Activated naive CD4-positive, alpha-beta T cell (primary cell): ENCODE measurements around the gene CTNNB1.
"Not testable (repeated sequence)": the region's sequence is repeated elsewhere in the genome, so short reads cannot be mapped to it uniquely, and the experiment has no call there.

Experiments used
- DNase-seq, 4 experiments: peaks; one replicate each; lab custom pipeline; 2025; lab: John Stamatoyannopoulos, UW

Gene CTNNB1

DNA sequence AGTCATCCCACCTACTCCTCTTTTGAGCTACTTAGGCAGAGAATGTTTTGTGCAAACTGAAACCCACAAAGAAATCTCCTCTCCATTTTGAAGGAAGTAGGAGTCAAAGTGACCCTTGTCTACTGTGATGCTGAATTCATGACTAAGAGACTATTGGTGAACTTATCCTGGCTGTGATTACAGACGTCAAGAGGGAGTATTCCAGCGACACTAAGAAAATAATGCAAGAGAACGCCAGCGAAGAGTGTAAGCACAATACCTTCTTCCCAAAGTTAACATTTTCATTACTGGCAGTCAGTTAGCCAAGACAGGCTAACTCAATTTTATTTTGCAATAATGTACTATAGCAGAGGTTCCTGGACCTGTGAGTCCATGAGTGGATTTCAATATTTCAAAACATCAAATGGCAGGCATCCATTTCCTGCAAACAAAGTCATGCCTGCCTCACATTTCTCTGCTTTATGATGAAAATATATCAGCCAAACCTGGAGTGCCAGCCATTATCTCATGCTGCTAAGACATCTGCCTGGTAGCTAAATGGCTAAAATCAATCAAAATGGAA is 59.0 kb downstream of the CTNNB1 start:
- DNase-seq: no peak

DNA sequence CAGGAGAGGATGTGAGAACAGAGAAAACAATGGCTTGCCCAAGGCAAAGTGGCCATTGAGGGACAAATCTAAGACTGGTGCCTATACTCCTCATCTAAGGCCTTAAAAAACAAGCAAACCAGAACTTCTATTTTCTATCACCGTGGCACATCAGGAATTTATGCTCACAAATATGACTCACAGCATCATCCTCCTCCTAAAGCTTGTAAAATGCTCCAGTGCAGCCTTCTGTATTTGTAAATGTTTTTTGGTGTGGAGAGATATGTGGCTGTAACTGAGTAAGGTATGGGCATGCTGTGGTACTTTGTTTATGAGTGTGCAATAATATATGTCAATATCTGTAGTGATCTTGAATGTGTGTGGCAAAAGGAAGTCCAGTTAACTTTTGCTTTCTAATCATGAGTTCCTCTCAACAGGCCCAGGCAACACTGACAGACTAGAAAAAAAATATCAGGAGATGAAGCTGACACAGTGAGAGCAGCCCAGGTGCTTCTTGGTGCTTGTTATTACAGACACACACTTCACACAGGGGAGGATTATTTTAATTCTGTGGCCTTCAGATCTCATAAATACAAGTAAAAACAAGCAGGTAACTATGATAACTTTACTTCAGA is 60.3 kb downstream of the CTNNB1 start:
- DNase-seq: no peak

DNA sequence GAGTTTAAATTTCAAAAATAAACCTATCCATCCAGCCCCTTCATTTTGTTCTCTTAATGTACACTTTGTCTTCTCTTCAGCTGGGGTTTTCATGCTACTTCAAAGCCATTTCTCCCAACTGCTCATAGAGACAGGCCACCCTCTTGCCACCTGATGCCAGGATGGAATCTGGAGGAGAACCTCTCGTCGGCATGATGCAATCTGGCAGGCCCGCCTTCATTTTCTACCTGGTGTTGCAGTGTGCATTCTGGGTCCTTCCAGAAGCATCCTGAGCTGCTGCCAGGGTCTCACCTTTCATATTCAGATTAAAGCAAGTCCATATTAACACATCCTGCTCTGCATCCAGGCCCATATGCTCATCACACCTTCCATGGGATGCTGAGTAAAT is 60.8 kb downstream of the CTNNB1 start:
- no peak for DNase-seq

DNA sequence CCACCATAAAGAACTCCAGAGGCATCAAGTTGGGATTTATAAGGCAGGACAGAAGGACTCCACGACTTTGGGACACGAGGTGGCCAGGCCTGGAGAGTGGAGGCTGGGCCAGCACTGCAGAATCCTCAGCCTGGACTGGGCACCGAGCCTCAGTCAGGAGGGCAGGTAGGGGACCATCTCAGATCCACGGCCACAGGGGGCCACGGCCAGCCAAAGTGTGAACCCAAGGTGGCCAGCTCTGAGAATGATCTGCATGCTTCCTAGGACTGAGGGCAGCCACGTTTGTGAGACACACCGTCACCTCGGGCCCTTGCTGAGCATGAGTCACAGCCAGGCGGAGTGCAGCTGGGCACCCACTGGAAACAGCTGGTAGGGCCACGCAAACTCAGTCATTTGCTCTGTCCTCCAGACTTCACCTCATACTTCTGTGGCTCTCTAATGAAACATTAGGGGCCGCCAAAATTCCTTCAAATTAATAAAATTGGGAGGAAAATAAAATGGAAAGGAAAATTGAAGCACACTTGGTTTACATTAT is 65.8 kb downstream of the CTNNB1 start:
- DNase-seq: no peak

DNA sequence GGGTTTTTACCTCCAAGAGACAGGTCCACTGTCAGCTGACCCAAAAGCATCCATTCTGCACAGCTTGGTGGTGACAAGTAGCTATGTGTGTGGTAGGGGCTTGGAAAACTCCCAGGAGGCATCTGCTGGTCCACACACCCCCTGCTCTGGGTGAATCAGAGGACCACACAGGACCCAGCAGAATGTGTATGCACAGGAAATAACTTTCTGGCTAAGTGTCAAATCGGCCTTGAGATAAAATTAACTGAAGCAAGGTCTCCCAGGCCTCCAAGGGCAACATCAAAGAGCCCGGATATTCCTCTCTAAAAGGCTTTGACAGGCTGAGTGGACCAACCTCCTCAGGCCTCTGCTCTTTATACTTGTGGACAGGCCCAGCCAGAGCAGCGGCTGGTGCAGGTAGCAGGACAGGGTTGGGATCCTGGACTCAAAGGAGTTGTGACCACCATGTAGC is 66.5 kb downstream of the CTNNB1 start:
- no peak for DNase-seq

DNA sequence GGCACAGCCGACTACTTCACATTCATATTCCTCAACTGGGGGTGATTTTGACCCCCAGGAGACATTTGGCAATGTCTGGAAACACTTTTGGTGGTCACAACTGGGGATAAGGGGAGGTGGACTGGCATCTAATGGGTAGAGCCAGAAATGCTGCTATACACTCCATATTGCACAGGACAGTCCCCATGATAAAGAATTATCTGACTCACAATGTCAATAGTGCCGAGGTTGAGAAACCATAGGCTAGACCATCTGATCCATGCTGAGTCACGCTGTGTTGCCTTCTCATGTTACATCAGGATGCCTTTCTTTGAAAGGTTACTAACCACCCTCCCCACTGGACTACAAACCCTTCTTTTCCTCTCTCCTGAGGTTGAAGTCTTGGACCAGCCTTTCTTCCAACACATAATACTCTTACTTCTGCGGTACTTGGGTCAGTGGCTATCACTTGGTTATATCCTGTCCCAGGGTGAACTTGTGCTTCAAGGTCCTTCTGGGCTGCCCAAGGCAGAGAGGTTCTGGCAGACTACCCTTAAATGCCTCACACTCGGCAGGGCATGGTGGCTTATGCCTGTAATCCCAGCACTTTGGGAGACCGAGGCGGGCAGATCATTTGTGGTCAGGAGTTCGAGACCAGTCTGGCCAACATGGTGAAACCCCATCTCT is 68.8 kb downstream of the CTNNB1 start:
- no peak for DNase-seq

GRCh38 chr3:41272667-41273066 is 73.4 kb downstream of the CTNNB1 start:
- DNase-seq: no peak

DNA sequence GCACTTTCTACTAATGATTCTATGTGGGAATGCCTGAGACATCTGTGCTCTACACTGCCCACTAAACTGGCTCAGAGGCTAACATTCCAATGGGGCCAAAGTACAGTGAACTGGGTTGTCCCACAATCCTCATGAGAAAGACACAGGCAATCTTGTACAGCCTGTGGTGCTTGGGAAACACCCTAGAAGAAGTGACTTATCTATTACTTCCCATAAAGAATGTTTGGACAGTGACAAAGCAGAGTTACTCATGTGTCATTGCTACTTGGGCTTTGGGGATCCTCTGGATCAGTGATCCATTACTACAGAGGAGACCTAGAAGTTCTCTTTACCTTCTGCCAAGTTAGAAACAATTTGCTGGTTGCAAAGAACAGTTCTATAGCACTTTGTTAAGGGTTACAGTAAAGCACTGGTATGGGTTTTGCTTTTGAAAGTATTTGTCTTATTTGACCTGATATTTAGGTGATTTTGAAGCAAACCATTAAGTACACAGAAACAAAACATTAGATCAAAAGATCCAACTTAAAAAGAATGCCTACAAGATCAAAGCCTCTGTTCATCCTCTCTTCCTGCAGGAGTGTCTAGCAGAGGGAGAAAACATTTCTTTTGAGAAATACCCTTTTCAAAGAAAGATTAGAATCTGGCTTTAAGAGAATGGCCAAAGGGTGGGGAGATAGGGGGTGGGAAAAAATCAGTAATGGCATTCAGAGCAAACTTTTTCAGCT is 75.8 kb downstream of the CTNNB1 start:
- no peak for DNase-seq

GRCh38 chr3:41276191-41276590 is 76.9 kb downstream of the CTNNB1 start:
- DNase-seq: no peak

- DNase-seq: no peak
Measured at GRCh38 chr3:41277790-41278465, 78.6 kb downstream of the CTNNB1 start.

GRCh38 chr3:41284934-41285333 is 85.6 kb downstream of the CTNNB1 start:
- not testable (repeated sequence) for DNase-seq

DNA sequence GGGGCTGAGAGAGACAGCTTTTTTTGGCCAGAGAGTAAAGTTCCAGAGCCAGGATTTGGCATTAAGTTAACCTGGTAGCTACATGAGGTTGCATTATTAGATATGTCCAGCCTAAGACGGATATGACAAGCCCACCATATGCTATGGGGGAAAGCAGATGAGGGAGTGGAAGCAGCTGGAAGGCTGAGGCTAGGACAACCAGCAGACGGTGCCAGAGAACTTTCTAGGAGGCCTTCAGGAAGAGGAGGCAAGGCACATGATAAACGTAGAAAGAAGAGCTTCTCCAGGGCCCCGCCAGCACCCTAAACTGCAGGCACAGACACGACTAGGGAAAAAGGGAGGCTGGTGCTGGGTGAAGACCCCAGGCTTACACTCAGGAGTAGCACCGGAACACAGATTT is 87.0 kb downstream of the CTNNB1 start:
- no peak for DNase-seq

DNA sequence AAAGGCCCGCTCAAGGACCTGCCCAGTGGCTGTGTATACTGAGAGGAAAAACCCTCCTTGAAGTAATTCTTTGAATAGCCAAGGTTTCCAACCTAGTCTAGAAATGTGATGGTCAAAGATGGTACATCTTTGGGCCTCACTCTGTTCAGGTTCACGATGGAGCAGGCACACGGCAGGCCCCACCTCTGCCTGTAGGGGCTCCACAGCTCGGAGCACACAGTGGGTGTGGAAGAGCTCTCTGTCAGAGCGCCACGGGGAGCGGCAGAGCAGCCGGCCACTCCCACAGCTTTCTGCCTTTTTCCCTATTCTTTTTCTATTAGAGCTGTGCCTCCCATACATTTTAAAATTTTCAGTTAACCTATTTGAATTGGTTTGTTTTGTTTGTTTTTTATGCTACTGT is 89.5 kb downstream of the CTNNB1 start:
- no peak for DNase-seq
